Posterior cingulate gyrus (tissue), 11 donors: ENCODE measurements around the gene SSU72.
"Not testable (repeated sequence)": the region's sequence is repeated elsewhere in the genome, so short reads cannot be mapped to it uniquely, and the experiment has no call there.

Source experiments
- DNase-seq, 10 donors: peaks; one replicate each; pipeline versions ENCODE4 v3.0.0 to v3.0.0-alpha.2; 2020 to 2021; ENCODE audit warnings: mixed read lengths in 3 of 10
- intact Hi-C: fragments of 100-400 bp; cut with DNase I; formaldehyde crosslinking; loops from one replicate; pipeline ENCODE4 v1.15.1; 2023

SSU72 gene

GRCh38 chr1:1514376-1514775 lies 60.3 kb downstream of the SSU72 start:
- DNase-seq, intact Hi-C loops: not testable (repeated sequence)

GRCh38 chr1:1513675-1514074 lies 61.0 kb downstream of the SSU72 start:
- DNase-seq, intact Hi-C loops: not testable (repeated sequence)

- intact Hi-C loops: not testable (repeated sequence)
- DNase-seq: peak in 1 of 10 donors; percentile 69
Observed at GRCh38 chr1:1512425-1512824, 62.2 kb downstream of the SSU72 start.

- intact Hi-C loops: no loop called here
- peak; percentile 98 to 100 (median 99) for DNase-seq
Observed at GRCh38 chr1:1511533-1512285, 63.0 kb downstream of the SSU72 start, which contains the start of gene ATAD3A. ATAD3A (plus strand) TSS chr1:1512162; CDS start chr1:1512269, 107 bp downstream.

GRCh38 chr1:1510912-1511532 lies 63.6 kb downstream of the SSU72 start:
- intact Hi-C loops: no loop called here
- DNase-seq: no peak

GRCh38 chr1:1509465-1509850 lies 65.2 kb downstream of the SSU72 start:
- intact Hi-C loops, DNase-seq: not testable (repeated sequence)

GRCh38 chr1:1508775-1509464 lies 65.7 kb downstream of the SSU72 start:
- intact Hi-C loops, DNase-seq: not testable (repeated sequence)

- intact Hi-C loops: no loop called here
- DNase-seq: no peak
Observed at GRCh38 chr1:1507305-1507704, 67.4 kb downstream of the SSU72 start.

- intact Hi-C loops, DNase-seq: not testable (repeated sequence)
Observed at GRCh38 chr1:1505801-1506200, 68.9 kb downstream of the SSU72 start.

GRCh38 chr1:1505366-1505798 lies 69.3 kb downstream of the SSU72 start:
- intact Hi-C loops: not testable (repeated sequence)
- peak in 5 of 10 donors; percentile 39 to 93 (median 44) for DNase-seq

- intact Hi-C loops: not testable (repeated sequence)
- peak in 8 of 10 donors; percentile 43 to 95 (median 60) for DNase-seq
Observed at GRCh38 chr1:1504777-1505365, 69.8 kb downstream of the SSU72 start.

- intact Hi-C loops, DNase-seq: not testable (repeated sequence)
Observed at GRCh38 chr1:1495461-1495975, 79.1 kb downstream of the SSU72 start.

GRCh38 chr1:1494311-1494710 lies 80.4 kb downstream of the SSU72 start:
- DNase-seq, intact Hi-C loops: not testable (repeated sequence)
